ENCODE results near the gene TRIP10. TPM values are rescaled to one million over a fixed set of nuclear protein-coding genes. Genes with fewer than 3 reads are reported as not detected.
"Not testable (repeated sequence)": the region's sequence is repeated elsewhere in the genome, so short reads cannot be mapped to it uniquely, and the experiment has no call there.

TRIP10 gene
- polyA plus RNA-seq, 10 donors = 39.9 to 67.8 (median 54.8) TPM

GRCh38 chr19:6793411-6793810 is 53.9 kb downstream of the TRIP10 start:
- no peak for DNase-seq

- DNase-seq = no peak
These were observed 54.5 kb downstream of the TRIP10 start for GRCh38 chr19:6793973-6794372.

- DNase-seq = no peak
These were observed 55.4 kb downstream of the TRIP10 start for GRCh38 chr19:6794686-6795431.

GRCh38 chr19:6796278-6796677 is 56.8 kb downstream of the TRIP10 start:
- no peak for DNase-seq

GRCh38 chr19:6797646-6798045 is 58.2 kb downstream of the TRIP10 start:
- DNase-seq = no peak

- not testable (repeated sequence) for DNase-seq
These were observed 60.8 kb downstream of the TRIP10 start for GRCh38 chr19:6800160-6800790.

GRCh38 chr19:6800991-6801484 is 61.6 kb downstream of the TRIP10 start:
- DNase-seq = peak in 1 of 3 donors; percentile 13

Other genes starting within 250 kb of the TRIP10 start
- 1 to 10 TPM in 4 of 10 donors, under 1 TPM in 6; 0.16 to 1.8 (median 0.76) TPM for gene TUBB4A, start 237.4 kb upstream of the TRIP10 start, polyA plus RNA-seq (ENCODE audit: insufficient read length in 10 of 10)
- gene TNFSF9, start 208.7 kb upstream of the TRIP10 start, polyA plus RNA-seq (ENCODE audit: insufficient read length in 10 of 10) = 1 to 10 TPM in 6 of 10 donors, under 1 TPM in 4; 0.28 to 2.8 (median 1.2) TPM
- gene CD70, start 148.5 kb upstream of the TRIP10 start, polyA plus RNA-seq (ENCODE audit: insufficient read length in 10 of 10) = 1 to 10 TPM in 4 of 10 donors, under 1 TPM in 5, not detected in 1; 0.20 to 3.0 (median 0.91) TPM
- under 1 TPM in 6 of 10 donors, not detected in 4; 0.03 to 0.44 (median 0.16) TPM for gene TNFSF14, start 69.5 kb upstream of the TRIP10 start, polyA plus RNA-seq (ENCODE audit: insufficient read length in 10 of 10)
- 10 to 100 TPM in 4 of 10 donors, 1 to 10 TPM in 6; 3.4 to 13.9 (median 8.9) TPM for gene C3, start 19.0 kb upstream of the TRIP10 start, polyA plus RNA-seq (ENCODE audit: insufficient read length in 10 of 10)
- gene GPR108, start 2.1 kb upstream of the TRIP10 start, polyA plus RNA-seq (ENCODE audit: insufficient read length in 10 of 10) = 10 to 100 TPM; 20.9 to 37.4 (median 27.2) TPM
- gene SH2D3A, start 27.8 kb downstream of the TRIP10 start, polyA plus RNA-seq (ENCODE audit: insufficient read length in 10 of 10) = 1 to 10 TPM in 3 of 10 donors, under 1 TPM in 7; 0.42 to 2.1 (median 0.86) TPM
- 1 to 10 TPM; 1.6 to 4.8 (median 2.5) TPM for gene VAV1, start 33.0 kb downstream of the TRIP10 start, polyA plus RNA-seq (ENCODE audit: insufficient read length in 10 of 10)
- under 1 TPM in 8 of 10 donors, not detected in 2; 0.05 to 0.40 (median 0.23) TPM for gene ADGRE1, start 147.9 kb downstream of the TRIP10 start, polyA plus RNA-seq (ENCODE audit: insufficient read length in 10 of 10)